Lung (tissue), 12 donors: ENCODE data around the gene ACSF2. TPM values are rescaled to one million over a fixed set of nuclear protein-coding genes. Genes with fewer than 3 reads are reported as not detected.

Source experiments
- ATAC-seq: fragments of 200-7000 bp; cut with Tn5 transposase; one replicate; pipeline ENCODE4 v1.9.1; 2020; ENCODE audit warnings: moderate number of reproducible peaks; ENCODE audit not compliant: insufficient read depth, low FRiP score
- DNase-seq, 3 donors: peaks; one replicate each; pipeline ENCODE4 v3.0.0-alpha.2; 2013 to 2017
- H3K27ac ChIP-seq, 2 donors: one replicate each; pipeline ENCODE4 v1.5.1; 2013; ENCODE audit warnings: mild to moderate bottlenecking in 2 of 2, moderate library complexity in 2 of 2, control low read depth in 1 of 2, inconsistent platforms in 1 of 2, low read depth in 1 of 2, low read length in 1 of 2
- H3K27me3 ChIP-seq, 3 donors: one replicate each; pipeline ENCODE4 v1.5.1; 2013; ENCODE audit warnings: low read length in 2 of 3; ENCODE audit not compliant: control insufficient read depth in 3 of 3, insufficient read depth in 3 of 3
- H3K36me3 ChIP-seq, 4 donors: one replicate each; pipeline ENCODE4 v1.5.1; 2013; ENCODE audit warnings: low read length in 4 of 4, mild to moderate bottlenecking in 1 of 4, moderate library complexity in 1 of 4; ENCODE audit not compliant: control insufficient read depth in 4 of 4, insufficient read depth in 4 of 4
- H3K4me1 ChIP-seq, 5 donors: one replicate each; pipeline ENCODE4 v1.5.1; 2013; ENCODE audit warnings: low read length in 5 of 5, mild to moderate bottlenecking in 2 of 5, moderate library complexity in 1 of 5; ENCODE audit not compliant: control insufficient read depth in 5 of 5, insufficient read depth in 5 of 5
- H3K4me3 ChIP-seq: one replicate; pipeline ENCODE4 v1.5.1; 2013; ENCODE audit warnings: mild to moderate bottlenecking, control low read depth, moderate library complexity
- H3K9ac ChIP-seq, 2 donors: one replicate each; pipeline ENCODE4 v1.5.1; 2013; ENCODE audit warnings: low read length in 2 of 2, control low read depth in 1 of 2; ENCODE audit not compliant: insufficient read depth in 1 of 2
- H3K9me3 ChIP-seq, 4 donors: one replicate each; pipeline ENCODE4 v1.5.1; 2013; ENCODE audit warnings: low read length in 3 of 4, mild to moderate bottlenecking in 1 of 4, moderate library complexity in 1 of 4; ENCODE audit not compliant: control insufficient read depth in 4 of 4, insufficient read depth in 3 of 4
- WGBS, 2 donors: extraction: QIAGEN DNeasy Blood & Tissue Kit; methylation state at CpG; one replicate each; pipeline ENCODE4 v1.1.7; 2013; 5-methylcytosine and 5-hydroxymethylcytosine counted together
- polyA plus RNA-seq, 2 donors: library from polyadenylated mRNA; stranded (reverse); fragments of 200-250 nt; gene quantifications; one replicate each; pipeline ENCODE4 v1.2.1, GENCODE V29; 2013
- total RNA-seq, 2 donors: library from RNA; depleted of rRNA in 1 of 2; stranded (reverse); fragments of >200 nt in 1 of 2; gene quantifications; one replicate each; pipeline ENCODE4 v1.2.1, GENCODE V29; 2014 to 2021
- TF ChIP-seq, protein P1 (sequence below): IDR thresholded peaks from 2 replicates; pipeline ENCODE4 v1.5.1; 2012; ENCODE audit warnings: mild to moderate bottlenecking; ENCODE audit errors: control extremely low read depth, extremely low read depth
- donor health status: control.
- donor health status: control.
- donor health status: Bipolar disorder and iron deficiency.
- donor health status: healthy.
- donor health status: DM: yes; HTN: yes; CAD: no.

ACSF2 gene
- total and polyA plus RNA-seq, 4 donors = 23.5 to 79.2 (median 70.9) TPM

- WGBS, 2 donors = 96 to 97% methylated on average over 8 of the region's 8 CpGs
- H3K9me3 ChIP-seq = no peaks in the 10 kb centered on the region
These were observed 69.9 kb downstream of the ACSF2 start for GRCh38 chr17:50495918-50496317.

DNA sequence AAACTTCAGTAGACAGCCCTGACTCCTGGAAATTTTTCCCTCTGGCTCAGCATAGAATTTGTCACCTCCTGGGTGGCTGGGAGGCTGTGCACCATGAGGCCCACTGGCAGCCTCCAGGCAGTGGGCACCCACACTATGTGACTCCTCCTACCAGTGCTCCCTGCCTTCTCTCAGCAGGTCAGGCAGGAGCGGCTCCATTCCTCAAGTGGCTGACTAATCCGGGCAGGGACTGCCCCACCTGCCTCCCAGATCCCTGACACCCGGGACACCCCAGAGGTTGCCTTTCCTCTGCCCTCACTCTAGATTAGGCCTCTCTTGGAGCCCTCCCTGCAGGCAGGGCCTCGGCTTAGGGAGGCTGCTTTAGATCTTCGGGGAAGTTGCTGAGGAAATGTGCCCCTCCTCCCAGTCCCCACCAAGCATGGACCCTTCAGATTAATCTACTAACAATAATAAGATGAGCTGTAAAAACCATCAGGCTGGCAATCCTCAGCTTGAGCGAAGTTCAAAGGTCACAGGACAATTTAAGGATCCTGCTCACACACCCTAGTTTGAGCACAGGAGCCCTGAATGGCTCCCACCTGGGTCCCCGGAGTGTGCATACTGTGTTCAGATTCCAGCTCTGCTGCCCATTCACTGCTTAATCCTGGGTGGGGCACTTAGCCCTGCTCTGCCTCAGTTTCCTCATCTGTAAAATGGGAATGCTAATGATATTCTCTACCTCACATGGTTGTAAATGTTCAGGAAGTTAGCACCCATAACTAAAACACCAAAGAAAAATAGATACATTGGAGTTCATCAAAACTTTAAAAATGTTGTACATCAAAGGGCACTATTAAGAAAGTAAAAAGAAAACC, 72.2 kb downstream of the ACSF2 start:
- 74 to 78% methylated on average over 7 of the region's 7 CpGs for WGBS, 2 donors
- ATAC-seq = peak; percentile 53
- no peak for DNase-seq

More at GRCh38 chr17:50495918-50496317, 69.9 kb downstream of the ACSF2 start:
- Histone ChIP-seq H3K36me3 (no peaks in the 10 kb centered on the region), H3K4me3 (no peak overlapping the region), H3K27me3 (no peaks in the 10 kb centered on the region), H3K9ac (no peak overlapping the region), H3K27ac (no peak overlapping the region), H3K4me1 (peaks cover 0 to 4% (median 0%) of the 10 kb centered on the region in 5 donors)
- no peak for ATAC-seq
- TF ChIP-seq, protein P1, sequence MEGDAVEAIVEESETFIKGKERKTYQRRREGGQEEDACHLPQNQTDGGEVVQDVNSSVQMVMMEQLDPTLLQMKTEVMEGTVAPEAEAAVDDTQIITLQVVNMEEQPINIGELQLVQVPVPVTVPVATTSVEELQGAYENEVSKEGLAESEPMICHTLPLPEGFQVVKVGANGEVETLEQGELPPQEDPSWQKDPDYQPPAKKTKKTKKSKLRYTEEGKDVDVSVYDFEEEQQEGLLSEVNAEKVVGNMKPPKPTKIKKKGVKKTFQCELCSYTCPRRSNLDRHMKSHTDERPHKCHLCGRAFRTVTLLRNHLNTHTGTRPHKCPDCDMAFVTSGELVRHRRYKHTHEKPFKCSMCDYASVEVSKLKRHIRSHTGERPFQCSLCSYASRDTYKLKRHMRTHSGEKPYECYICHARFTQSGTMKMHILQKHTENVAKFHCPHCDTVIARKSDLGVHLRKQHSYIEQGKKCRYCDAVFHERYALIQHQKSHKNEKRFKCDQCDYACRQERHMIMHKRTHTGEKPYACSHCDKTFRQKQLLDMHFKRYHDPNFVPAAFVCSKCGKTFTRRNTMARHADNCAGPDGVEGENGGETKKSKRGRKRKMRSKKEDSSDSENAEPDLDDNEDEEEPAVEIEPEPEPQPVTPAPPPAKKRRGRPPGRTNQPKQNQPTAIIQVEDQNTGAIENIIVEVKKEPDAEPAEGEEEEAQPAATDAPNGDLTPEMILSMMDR = no peak
- no peak for DNase-seq

GRCh38 chr17:50499270-50499669, 73.3 kb downstream of the ACSF2 start:
- H3K9me3 ChIP-seq = no peaks in the 10 kb centered on the region
- DNase-seq (no peak), ATAC-seq (no peak)
- TF ChIP-seq, protein P1 = no peak
- H3K36me3 ChIP-seq = no peaks in the 10 kb centered on the region
- H3K4me3 ChIP-seq = no peak overlapping the region
- no peak overlapping the region for H3K27ac ChIP-seq
- no peak overlapping the region for H3K9ac ChIP-seq
- peaks cover 0 to 8% (median 0%) of the 10 kb centered on the region in 5 donors for H3K4me1 ChIP-seq
- no peaks in the 10 kb centered on the region for H3K27me3 ChIP-seq

More for the DNA sequence above, 72.2 kb downstream of the ACSF2 start:
- H3K27ac ChIP-seq = no peak overlapping the region
- TF ChIP-seq, protein P1 = no peak
- no peak overlapping the region for H3K9ac ChIP-seq
- H3K27me3 ChIP-seq = no peaks in the 10 kb centered on the region
- H3K36me3 ChIP-seq = no peaks in the 10 kb centered on the region
- no peaks in the 10 kb centered on the region for H3K9me3 ChIP-seq
- no peak overlapping the region for H3K4me3 ChIP-seq
- peaks cover 0 to 8% (median 0%) of the 10 kb centered on the region in 5 donors for H3K4me1 ChIP-seq
